Measurements from ENCODE around the gene HMX2. TPM values are rescaled to one million over a fixed set of nuclear protein-coding genes. Genes with fewer than 3 reads are reported as not detected.

Gene HMX2
- total RNA-seq, 1 experiment from 2014 or later = not detected

DNA sequence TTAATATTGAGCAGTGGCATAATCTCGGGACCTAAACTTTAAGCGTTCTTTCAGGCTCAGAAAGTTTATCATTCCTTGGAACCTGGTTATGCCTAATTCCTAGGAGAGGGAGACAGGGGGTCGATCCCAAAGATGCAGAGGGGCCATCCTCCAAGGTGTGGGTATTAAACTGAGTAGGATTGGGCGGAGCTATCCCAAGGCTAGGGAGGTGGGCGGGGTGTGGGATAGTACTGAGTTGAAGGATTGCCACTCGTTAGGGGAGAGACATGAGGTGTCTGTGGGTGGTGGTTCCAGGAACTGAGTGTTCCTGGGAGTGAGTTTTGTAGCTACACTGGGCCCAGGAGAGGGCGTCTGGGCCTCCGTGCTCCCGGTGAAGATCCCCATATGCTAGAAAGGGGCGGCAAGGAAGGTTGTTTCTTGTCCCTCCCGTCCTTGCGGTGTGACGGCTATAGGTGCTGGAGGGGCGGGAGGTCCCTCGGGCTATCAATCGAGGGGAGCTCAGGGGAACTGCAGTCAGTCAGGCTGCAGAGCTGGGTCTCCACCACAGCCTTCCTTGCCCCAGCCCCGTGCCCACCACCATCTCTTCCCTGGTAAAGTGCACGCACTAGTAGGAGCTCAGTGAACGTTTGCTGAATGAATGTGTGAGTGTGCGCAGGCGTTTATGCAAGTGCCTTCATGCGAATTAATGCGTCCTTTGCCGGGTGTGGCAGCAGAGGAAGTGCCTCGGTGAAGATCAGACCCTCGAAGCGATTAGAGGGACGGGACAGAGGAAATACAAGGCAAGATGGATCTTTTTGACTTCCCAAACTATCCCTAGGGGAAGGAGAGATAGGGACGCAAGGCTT, 3.0 kb upstream of the HMX2 start:
- Mint-ChIP-seq H3K4me3 (ENCODE audit: unreplicated experiment) (no peak overlapping the region), H3K36me3 (ENCODE audit: insufficient read depth, unreplicated experiment) (no peaks in the 10 kb centered on the region), H3K4me1 (ENCODE audit: insufficient read depth, unreplicated experiment) (peaks cover 6% of the 10 kb centered on the region), H3K27ac (ENCODE audit: low read depth, unreplicated experiment) (no peak overlapping the region), H3K9me3 (ENCODE audit: unreplicated experiment) (no peaks in the 10 kb centered on the region), H3K27me3 (ENCODE audit: insufficient read depth, unreplicated experiment) (peaks cover 35% of the 10 kb centered on the region)
- no peak for DNase-seq (ENCODE audit: unreplicated experiment)
- no TSS peak for BruUV-seq (replicated peaks)
- TF ChIP-seq CTCF (IDR thresholded peaks at IDR 0.05; ENCODE audit: unreplicated experiment) = no peak
- POLR2A ChIA-PET = interaction anchor here (1.1 to 1.3 kb wide), 2 partner anchors 9 to 81 kb away, joined by 3 read pairs; partner anchors contain the start of gene BUB3
- CTCF ChIA-PET = interaction anchor here (0.6 to 3.8 kb wide), 8 partner anchors 9 to 394 kb away, joined by 3 to 15 read pairs (median 4); partner anchors contain the start of gene BUB3
- intact Hi-C loops (cut with micrococcal nuclease) = loop anchor here (2.0 kb wide), 1 partner anchor 236 kb away; no protein-coding TSS in a partner anchor

DNA sequence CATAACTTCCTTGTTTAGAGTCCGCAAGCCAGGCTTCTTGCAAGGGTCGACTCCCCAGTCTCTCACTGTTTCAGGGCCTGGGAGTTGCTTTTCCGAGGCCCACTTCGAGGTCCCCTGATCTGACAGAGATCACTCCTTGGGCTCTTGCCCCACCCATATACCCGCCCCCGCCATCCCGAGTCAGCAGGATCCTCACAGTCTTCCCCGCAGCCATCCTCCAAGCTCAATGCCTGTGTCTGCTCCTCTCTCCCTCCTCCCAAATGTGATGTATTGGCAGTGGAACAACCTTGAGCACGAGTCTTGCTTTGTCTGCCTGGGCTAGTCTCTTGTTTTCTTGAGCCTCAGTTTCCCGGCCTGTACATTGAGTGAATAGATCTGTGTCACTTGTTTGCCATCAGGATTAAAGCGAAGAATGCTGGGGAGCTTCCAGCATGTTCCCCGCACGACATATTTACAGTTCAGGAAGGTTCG, 2.4 kb upstream of the HMX2 start:
- Mint-ChIP-seq H3K4me3 (ENCODE audit: unreplicated experiment) (no peak overlapping the region), H3K27me3 (ENCODE audit: insufficient read depth, unreplicated experiment) (peaks cover 29% of the 10 kb centered on the region), H3K4me1 (ENCODE audit: insufficient read depth, unreplicated experiment) (peaks cover 6% of the 10 kb centered on the region), H3K27ac (ENCODE audit: low read depth, unreplicated experiment) (no peak overlapping the region), H3K36me3 (ENCODE audit: insufficient read depth, unreplicated experiment) (no peaks in the 10 kb centered on the region), H3K9me3 (ENCODE audit: unreplicated experiment) (no peaks in the 10 kb centered on the region)
- TF ChIP-seq CTCF (IDR thresholded peaks at IDR 0.05; ENCODE audit: unreplicated experiment) = no peak
- ChIA-PET POLR2A (interaction anchor here (0.6 to 1.3 kb wide), 4 partner anchors 8 to 106 kb away, joined by 3 to 4 read pairs (median 3); partner anchors contain the start of gene BUB3), CTCF (interaction anchor here (0.6 to 3.8 kb wide), 7 partner anchors 8 to 393 kb away, joined by 3 to 15 read pairs (median 5); partner anchors contain the start of gene BUB3)
- no peak for DNase-seq (ENCODE audit: unreplicated experiment)
- intact Hi-C loops (cut with micrococcal nuclease) = loop anchor here (2.0 kb wide), 1 partner anchor 235 kb away; no protein-coding TSS in a partner anchor
- no TSS peak for BruUV-seq (replicated peaks)

- H3K36me3 Mint-ChIP-seq (ENCODE audit: insufficient read depth, unreplicated experiment) = no peaks in the 10 kb centered on the region
- H3K4me3 Mint-ChIP-seq (ENCODE audit: unreplicated experiment) = no peak overlapping the region
- BruUV-seq (replicated peaks) = no TSS peak
- DNase-seq (ENCODE audit: unreplicated experiment) = no peak
- peaks cover 6% of the 10 kb centered on the region for H3K4me1 Mint-ChIP-seq (ENCODE audit: insufficient read depth, unreplicated experiment)
- no peak for TF ChIP-seq CTCF (IDR thresholded peaks at IDR 0.05; ENCODE audit: unreplicated experiment)
- no peak overlapping the region for H3K27ac Mint-ChIP-seq (ENCODE audit: low read depth, unreplicated experiment)
- H3K9me3 Mint-ChIP-seq (ENCODE audit: unreplicated experiment) = no peaks in the 10 kb centered on the region
- intact Hi-C loops (cut with micrococcal nuclease) = no loop called here
- CTCF ChIA-PET = interaction anchor here (0.6 to 3.8 kb wide), 5 partner anchors 13 to 439 kb away, joined by 3 to 15 read pairs (median 5); no protein-coding TSS in a partner anchor
- POLR2A ChIA-PET = interaction anchor here (0.6 to 1.1 kb wide), 4 partner anchors 8 to 105 kb away, joined by 3 to 6 read pairs (median 4); partner anchors contain the start of gene BUB3
- peaks cover 22% of the 10 kb centered on the region for H3K27me3 Mint-ChIP-seq (ENCODE audit: insufficient read depth, unreplicated experiment)
These were observed 1.7 kb upstream of the HMX2 start for GRCh38 chr10:123146013-123146893.
